GM12878 (cell line): ENCODE data around the gene MRGPRF. TPM values are rescaled to one million over a fixed set of nuclear protein-coding genes. Genes with fewer than 3 reads are reported as not detected.

Source experiments
- E2F8 ChIP-seq: fragments of 450-650 bp; IDR thresholded peaks from 2 replicates; pipeline ENCODE4 v1.6.1; 2018; ENCODE audit warnings: mild to moderate bottlenecking, low read depth, moderate library complexity; ENCODE audit not compliant: partially characterized antibody
- EED ChIP-seq: sonication (generic); IDR thresholded peaks from 2 replicates; pipeline ENCODE4 v1.6.1; 2016; ENCODE audit warnings: antibody characterized with exemption, low read depth
- EGR1 ChIP-seq, 2 experiments: IDR thresholded peaks; 1 replicate in 1 of 2; 2 replicates in 1 of 2; pipeline ENCODE4 v1.6.1; 2011 to 2012; ENCODE audit warnings: low read depth in 2 of 2, low read length in 2 of 2, borderline replicate concordance in 1 of 2, mild to moderate bottlenecking in 1 of 2, moderate library complexity in 1 of 2
- GABPA ChIP-seq: IDR thresholded peaks from 2 replicates; pipeline ENCODE4 v1.6.1; 2014; ENCODE audit warnings: antibody characterized with exemption, low read depth, mild to moderate bottlenecking, inconsistent platforms
- MLLT1 ChIP-seq: fragments of 450-650 bp; IDR thresholded peaks from 2 replicates; pipeline ENCODE4 v1.6.1; 2016; ENCODE audit warnings: mild to moderate bottlenecking
- MTA3 ChIP-seq: IDR thresholded peaks from 2 replicates; pipeline ENCODE4 v1.6.1; 2012; ENCODE audit warnings: low read length, inconsistent platforms, borderline replicate concordance
- MYB ChIP-seq: fragments of 150-350 bp; IDR thresholded peaks from 2 replicates; pipeline ENCODE4 v1.6.1; 2014; ENCODE audit warnings: mild to moderate bottlenecking, low read depth, low read length, borderline replicate concordance
- MYC ChIP-seq: IDR thresholded peaks from 2 replicates; pipeline ENCODE4 v1.6.1; 2011; ENCODE audit warnings: mild to moderate bottlenecking, low read length, moderate library complexity, inconsistent platforms; ENCODE audit not compliant: insufficient read depth, insufficient replicate concordance, insufficient read length, severe bottlenecking
- POLR2A ChIP-seq: IDR thresholded peaks from 2 replicates; pipeline ENCODE4 v1.6.1; 2011; ENCODE audit warnings: low read depth, mild to moderate bottlenecking, low read length
- SREBF2 ChIP-seq: IDR thresholded peaks from 2 replicates; pipeline ENCODE4 v1.6.1; 2012; ENCODE audit warnings: mild to moderate bottlenecking, low read length
- WRNIP1 ChIP-seq: IDR thresholded peaks from 2 replicates; pipeline ENCODE4 v1.6.1; 2011; ENCODE audit warnings: low read depth, low read length, improper control_type of control experiment, borderline replicate concordance
- polyA plus RNA-seq, 11 experiments: library from polyadenylated mRNA; depleted of rRNA in 4 of 11; unstranded in 6 of 11; stranded (reverse) in 5 of 11; fragments of >200 nt; fragmentation: Nextera tagmentation in 4 of 11; fragmentation: Illumina TruSeq in 1 of 11; extraction: Ambion mirVana in 4 of 11; extraction: Trizol in 1 of 11; gene quantifications; 1 replicate in 1 of 11; 2 replicates in 10 of 11; pipeline versions ENCODE4 v1.2.1 to v1.2.3, GENCODE V29; 2011 to 2016; ENCODE audit warnings: inconsistent platforms in 2 of 11, missing spikeins in 2 of 11, low read depth in 1 of 11
- total RNA-seq, 4 experiments: library from RNA; depleted of rRNA in 3 of 4; stranded (reverse); fragments of >200 nt in 3 of 4; fragmentation: Illumina TruSeq in 1 of 4; extraction: Trizol in 1 of 4; gene quantifications; 2 replicates each; pipeline versions ENCODE4 v1.2.1 to v1.2.3, GENCODE V29; 2013 to 2021
- TF ChIP-seq, protein P1 (sequence below): fragments of 450-650 bp; IDR thresholded peaks from 2 replicates; pipeline ENCODE4 v1.6.1; 2017; ENCODE audit warnings: mild to moderate bottlenecking, low read depth, inconsistent platforms; ENCODE audit not compliant: poor library complexity, severe bottlenecking

MRGPRF gene
- total and polyA plus RNA-seq, 10 of the 15 experiments (the other 5 are each of a cell fraction or from before 2014, with no cell fraction given): not detected

GRCh38 chr11:69006816-69007215, 6.2 kb downstream of the MRGPRF start (continued):
- TF ChIP-seq WRNIP1: no peak
- TF ChIP-seq POLR2A: no peak
- TF ChIP-seq SREBF2: no peak
- no peak for TF ChIP-seq MLLT1
- no peak for TF ChIP-seq GABPA
- TF ChIP-seq MYC: no peak
- no peak for TF ChIP-seq EGR1 (IDR thresholded peaks at IDR 0.05; ENCODE audit: borderline replicate concordance in 1 of 2, low read depth in 2 of 2, low read length in 2 of 2)
- TF ChIP-seq E2F8: no peak
- no peak for TF ChIP-seq EED
- no peak for TF ChIP-seq MTA3
- TF ChIP-seq, protein P1, sequence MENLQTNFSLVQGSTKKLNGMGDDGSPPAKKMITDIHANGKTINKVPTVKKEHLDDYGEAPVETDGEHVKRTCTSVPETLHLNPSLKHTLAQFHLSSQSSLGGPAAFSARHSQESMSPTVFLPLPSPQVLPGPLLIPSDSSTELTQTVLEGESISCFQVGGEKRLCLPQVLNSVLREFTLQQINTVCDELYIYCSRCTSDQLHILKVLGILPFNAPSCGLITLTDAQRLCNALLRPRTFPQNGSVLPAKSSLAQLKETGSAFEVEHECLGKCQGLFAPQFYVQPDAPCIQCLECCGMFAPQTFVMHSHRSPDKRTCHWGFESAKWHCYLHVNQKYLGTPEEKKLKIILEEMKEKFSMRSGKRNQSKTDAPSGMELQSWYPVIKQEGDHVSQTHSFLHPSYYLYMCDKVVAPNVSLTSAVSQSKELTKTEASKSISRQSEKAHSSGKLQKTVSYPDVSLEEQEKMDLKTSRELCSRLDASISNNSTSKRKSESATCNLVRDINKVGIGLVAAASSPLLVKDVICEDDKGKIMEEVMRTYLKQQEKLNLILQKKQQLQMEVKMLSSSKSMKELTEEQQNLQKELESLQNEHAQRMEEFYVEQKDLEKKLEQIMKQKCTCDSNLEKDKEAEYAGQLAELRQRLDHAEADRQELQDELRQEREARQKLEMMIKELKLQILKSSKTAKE: no peak
- no peak for TF ChIP-seq MYB
